Measurements from ENCODE around the gene SMTN. TPM values are rescaled to one million over a fixed set of nuclear protein-coding genes. Genes with fewer than 3 reads are reported as not detected.

The SMTN gene
- total and polyA plus RNA-seq, 8 donors: 71.0 to 99.7 (median 88.2) TPM

DNA sequence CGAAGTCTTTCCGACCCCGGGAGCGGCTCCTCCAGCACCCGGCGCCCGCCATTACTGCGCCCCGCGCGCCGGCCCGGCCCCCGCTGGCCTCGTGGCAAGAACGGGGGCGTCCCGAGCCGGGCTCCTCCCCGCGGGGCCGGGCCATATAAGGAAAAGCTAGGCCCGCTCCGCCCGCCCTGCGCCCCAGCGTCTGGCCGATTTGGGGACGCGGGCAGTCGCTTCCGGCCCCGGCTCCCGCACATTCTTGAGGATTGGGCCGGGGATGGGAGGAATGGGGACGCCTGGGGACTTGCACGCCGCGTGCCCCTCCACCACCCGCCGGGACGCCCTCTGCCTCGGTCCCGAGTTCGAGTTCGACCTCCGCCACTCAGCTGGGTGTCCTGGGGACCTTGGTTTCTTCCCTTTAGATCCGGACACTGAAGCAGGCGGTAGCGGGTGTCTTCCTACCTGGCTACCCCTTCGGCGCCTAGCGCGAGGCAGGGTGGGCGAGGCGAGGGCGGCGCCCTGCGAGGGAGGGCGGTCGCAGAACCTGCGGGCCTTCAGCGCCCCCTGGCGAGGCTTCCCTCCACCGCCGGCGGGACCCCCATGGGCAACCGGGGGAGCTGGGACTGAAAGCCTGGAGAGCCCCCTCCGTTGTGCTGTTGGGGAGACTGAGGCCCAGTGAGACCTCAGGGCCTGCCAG is 3.8 kb downstream of the SMTN start:
- H3K4me1 ChIP-seq: peaks cover 18 to 56% of the 10 kb centered on the region in 2 donors
- ATAC-seq (peak; percentile 84), DNase-seq (peak; percentile 73 to 97 (median 89))
- H3K4me3 ChIP-seq: peak overlapping the region; percentile 70 to 77
- intact Hi-C loops (cut with DNase I): loop anchor here (5.0 to 10.0 kb wide), 3 partner anchors 138 to 320 kb away; no protein-coding TSS in a partner anchor
- no peaks in the 10 kb centered on the region for H3K9me3 ChIP-seq
- TF ChIP-seq, protein P1, sequence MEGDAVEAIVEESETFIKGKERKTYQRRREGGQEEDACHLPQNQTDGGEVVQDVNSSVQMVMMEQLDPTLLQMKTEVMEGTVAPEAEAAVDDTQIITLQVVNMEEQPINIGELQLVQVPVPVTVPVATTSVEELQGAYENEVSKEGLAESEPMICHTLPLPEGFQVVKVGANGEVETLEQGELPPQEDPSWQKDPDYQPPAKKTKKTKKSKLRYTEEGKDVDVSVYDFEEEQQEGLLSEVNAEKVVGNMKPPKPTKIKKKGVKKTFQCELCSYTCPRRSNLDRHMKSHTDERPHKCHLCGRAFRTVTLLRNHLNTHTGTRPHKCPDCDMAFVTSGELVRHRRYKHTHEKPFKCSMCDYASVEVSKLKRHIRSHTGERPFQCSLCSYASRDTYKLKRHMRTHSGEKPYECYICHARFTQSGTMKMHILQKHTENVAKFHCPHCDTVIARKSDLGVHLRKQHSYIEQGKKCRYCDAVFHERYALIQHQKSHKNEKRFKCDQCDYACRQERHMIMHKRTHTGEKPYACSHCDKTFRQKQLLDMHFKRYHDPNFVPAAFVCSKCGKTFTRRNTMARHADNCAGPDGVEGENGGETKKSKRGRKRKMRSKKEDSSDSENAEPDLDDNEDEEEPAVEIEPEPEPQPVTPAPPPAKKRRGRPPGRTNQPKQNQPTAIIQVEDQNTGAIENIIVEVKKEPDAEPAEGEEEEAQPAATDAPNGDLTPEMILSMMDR (IDR thresholded peaks at IDR 0.05): peak; percentile 86 to 87
- no peaks in the 10 kb centered on the region for H3K27me3 ChIP-seq
- H3K27ac ChIP-seq: peak overlapping the region; percentile 90 to 95
- peaks cover 0 to 28% of the 10 kb centered on the region in 2 donors for H3K36me3 ChIP-seq

DNA sequence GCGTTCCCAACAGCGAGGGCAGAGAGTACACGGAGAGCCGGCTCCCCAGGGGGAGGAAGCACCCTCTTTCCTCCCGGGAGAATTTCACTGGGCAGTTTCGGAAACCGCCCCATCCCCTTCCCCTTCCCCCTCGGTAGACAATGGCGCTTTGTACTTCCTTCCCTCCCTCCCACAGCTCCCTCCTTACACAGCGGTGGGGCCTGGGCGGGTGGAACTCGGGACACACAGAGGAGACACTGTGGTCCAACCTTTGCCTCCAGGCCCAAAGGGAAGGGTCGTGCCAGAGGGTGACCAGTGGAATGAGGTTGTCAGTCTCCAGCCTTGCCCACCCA is 4.3 kb downstream of the SMTN start:
- Histone ChIP-seq H3K27me3 (no peaks in the 10 kb centered on the region), H3K4me1 (peaks cover 15 to 53% of the 10 kb centered on the region in 2 donors), H3K4me3 (peak overlapping the region; percentile 70 to 77), H3K9me3 (no peaks in the 10 kb centered on the region), H3K27ac (peak overlapping the region; percentile 90 to 95), H3K36me3 (peaks cover 0 to 33% of the 10 kb centered on the region in 2 donors)
- DNase-seq: no peak
- ATAC-seq: no peak
- TF ChIP-seq, protein P1 (IDR thresholded peaks at IDR 0.05): peak; percentile 6 to 15
- intact Hi-C loops (cut with DNase I): loop anchor here (5.0 to 10.0 kb wide), 3 partner anchors 138 to 321 kb away; no protein-coding TSS in a partner anchor

DNA sequence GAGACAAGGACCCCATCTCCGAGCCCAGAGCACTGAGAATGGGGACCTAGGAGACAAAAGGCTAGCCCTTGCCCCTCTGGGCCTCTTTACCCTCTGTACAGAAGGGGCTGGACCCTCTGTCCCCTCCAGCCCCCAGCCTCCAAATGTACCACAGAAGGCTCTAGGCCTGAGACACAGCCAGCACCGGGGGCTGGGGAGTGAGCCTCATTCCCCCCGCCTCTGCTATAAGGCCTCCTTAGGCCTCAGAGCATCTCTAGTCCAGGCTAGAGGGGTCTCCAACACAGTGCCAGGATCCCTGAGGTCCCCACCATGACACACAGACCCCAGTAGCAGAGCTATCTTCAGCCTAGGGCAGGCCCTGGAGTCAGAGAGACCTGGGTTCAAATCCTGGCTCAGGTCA is 4.8 kb downstream of the SMTN start:
- no peak for ATAC-seq
- Histone ChIP-seq H3K4me1 (peaks cover 14 to 50% of the 10 kb centered on the region in 2 donors), H3K9me3 (no peaks in the 10 kb centered on the region), H3K27me3 (no peaks in the 10 kb centered on the region), H3K27ac (peak overlapping the region; percentile 90 to 95), H3K36me3 (peaks cover 0 to 38% of the 10 kb centered on the region in 2 donors), H3K4me3 (peak overlapping the region in 1 of 2 donors; percentile 77)
- TF ChIP-seq, protein P1 (IDR thresholded peaks at IDR 0.05): no peak
- intact Hi-C loops (cut with DNase I): loop anchor here (5.0 to 10.0 kb wide), 3 partner anchors 139 to 321 kb away; no protein-coding TSS in a partner anchor
- no peak for DNase-seq

DNA sequence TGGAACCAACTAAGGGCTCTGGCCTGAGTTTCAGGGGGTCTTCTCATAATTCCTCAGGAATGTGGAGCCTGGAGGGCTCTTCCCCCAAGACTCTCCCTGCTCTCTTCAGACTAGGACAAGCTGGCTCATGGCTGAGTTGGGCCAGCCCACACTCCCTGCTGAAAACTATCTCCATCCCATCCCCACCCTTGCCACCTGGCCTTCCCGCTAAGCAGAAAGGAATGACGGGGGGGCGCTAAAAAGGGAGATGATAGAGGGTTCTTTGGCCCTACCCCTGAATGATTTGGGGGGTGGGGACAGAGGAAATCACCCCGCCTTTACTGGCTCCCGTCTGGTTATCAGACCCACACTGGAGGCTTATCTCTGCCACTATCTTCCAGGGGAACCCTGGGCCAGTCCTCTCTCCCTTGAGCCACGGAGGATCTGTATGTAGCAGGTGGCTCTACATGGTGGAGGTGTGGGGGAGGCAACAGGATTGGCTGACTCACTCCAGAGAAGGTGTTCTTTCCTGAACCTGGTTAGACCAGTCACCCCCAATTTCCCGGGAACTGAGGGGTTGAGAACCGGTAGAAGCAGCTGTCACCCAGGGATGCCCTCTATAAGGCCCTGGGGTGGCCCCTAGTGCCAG is 5.7 kb downstream of the SMTN start:
- Histone ChIP-seq H3K36me3 (peaks cover 0 to 47% of the 10 kb centered on the region in 2 donors), H3K27me3 (no peaks in the 10 kb centered on the region), H3K9me3 (no peaks in the 10 kb centered on the region), H3K4me1 (peaks cover 14 to 42% of the 10 kb centered on the region in 2 donors), H3K4me3 (no peak overlapping the region), H3K27ac (peak overlapping the region in 1 of 2 donors; percentile 95)
- intact Hi-C loops (cut with DNase I): loop anchor here (5.0 to 10.0 kb wide), 3 partner anchors 140 to 322 kb away; no protein-coding TSS in a partner anchor
- ATAC-seq: no peak
- TF ChIP-seq, protein P1 (IDR thresholded peaks at IDR 0.05): no peak
- DNase-seq: no peak

DNA sequence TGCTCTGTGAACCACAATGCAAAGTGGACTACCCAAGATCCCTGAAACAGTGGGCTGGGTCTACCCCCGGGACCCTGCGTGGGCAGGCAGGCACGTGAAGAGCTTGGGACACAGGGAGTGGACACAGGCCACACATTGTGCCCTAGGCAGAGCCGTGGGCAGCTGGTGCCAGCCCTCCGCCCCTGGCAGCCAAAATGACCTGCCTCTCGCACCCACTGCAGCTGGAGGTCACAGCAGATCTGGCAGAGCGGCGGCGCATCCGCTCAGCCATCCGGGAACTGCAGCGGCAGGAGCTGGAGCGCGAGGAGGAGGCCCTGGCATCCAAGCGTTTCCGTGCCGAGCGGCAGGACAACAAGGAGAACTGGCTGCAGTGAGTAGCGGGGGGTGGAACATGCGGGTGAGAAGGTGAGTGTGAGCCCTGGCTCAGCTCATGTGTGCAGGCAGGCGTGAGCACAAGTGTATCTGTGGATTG is 6.7 kb downstream of the SMTN start:
- DNase-seq (no peak), ATAC-seq (no peak)
- H3K4me3 ChIP-seq: no peak overlapping the region
- H3K27me3 ChIP-seq: no peaks in the 10 kb centered on the region
- TF ChIP-seq, protein P1 (IDR thresholded peaks at IDR 0.05): no peak
- peaks cover 0 to 56% of the 10 kb centered on the region in 2 donors for H3K36me3 ChIP-seq
- H3K27ac ChIP-seq: no peak overlapping the region
- no peaks in the 10 kb centered on the region for H3K9me3 ChIP-seq
- intact Hi-C loops (cut with DNase I): loop anchor here (5.0 to 10.0 kb wide), 3 partner anchors 140 to 323 kb away; no protein-coding TSS in a partner anchor
- H3K4me1 ChIP-seq: peaks cover 14 to 32% of the 10 kb centered on the region in 2 donors

Measured in left lung (tissue), 10 donors.